Measurements from ENCODE around the gene CPM.

GRCh38 chr12:68893741-68894140 lies 39.2 kb downstream of the CPM start:
- TF ChIP-seq, protein P1, sequence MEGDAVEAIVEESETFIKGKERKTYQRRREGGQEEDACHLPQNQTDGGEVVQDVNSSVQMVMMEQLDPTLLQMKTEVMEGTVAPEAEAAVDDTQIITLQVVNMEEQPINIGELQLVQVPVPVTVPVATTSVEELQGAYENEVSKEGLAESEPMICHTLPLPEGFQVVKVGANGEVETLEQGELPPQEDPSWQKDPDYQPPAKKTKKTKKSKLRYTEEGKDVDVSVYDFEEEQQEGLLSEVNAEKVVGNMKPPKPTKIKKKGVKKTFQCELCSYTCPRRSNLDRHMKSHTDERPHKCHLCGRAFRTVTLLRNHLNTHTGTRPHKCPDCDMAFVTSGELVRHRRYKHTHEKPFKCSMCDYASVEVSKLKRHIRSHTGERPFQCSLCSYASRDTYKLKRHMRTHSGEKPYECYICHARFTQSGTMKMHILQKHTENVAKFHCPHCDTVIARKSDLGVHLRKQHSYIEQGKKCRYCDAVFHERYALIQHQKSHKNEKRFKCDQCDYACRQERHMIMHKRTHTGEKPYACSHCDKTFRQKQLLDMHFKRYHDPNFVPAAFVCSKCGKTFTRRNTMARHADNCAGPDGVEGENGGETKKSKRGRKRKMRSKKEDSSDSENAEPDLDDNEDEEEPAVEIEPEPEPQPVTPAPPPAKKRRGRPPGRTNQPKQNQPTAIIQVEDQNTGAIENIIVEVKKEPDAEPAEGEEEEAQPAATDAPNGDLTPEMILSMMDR (IDR thresholded peaks at IDR 0.05), result no peak
- no peak for TF ChIP-seq POLR2A (IDR thresholded peaks at IDR 0.05)
- TF ChIP-seq EP300 (IDR thresholded peaks at IDR 0.05), result no peak
